Measurements from ENCODE around the gene RNF149.
"Not testable (repeated sequence)": the region's sequence is repeated elsewhere in the genome, so short reads cannot be mapped to it uniquely, and the experiment has no call there.

RNF149 gene

GRCh38 chr2:101330253-101330933 is 21.9 kb upstream of the RNF149 start:
- no peak for DNase-seq

GRCh38 chr2:101329026-101329425 is 20.5 kb upstream of the RNF149 start:
- no peak for DNase-seq

GRCh38 chr2:101328474-101329007 is 20.0 kb upstream of the RNF149 start:
- DNase-seq = peak; percentile 86

GRCh38 chr2:101327863-101328394 is 19.4 kb upstream of the RNF149 start:
- no peak for DNase-seq

GRCh38 chr2:101325425-101325824 is 16.9 kb upstream of the RNF149 start:
- DNase-seq = no peak

GRCh38 chr2:101316568-101316967 is 8.1 kb upstream of the RNF149 start:
- not testable (repeated sequence) for DNase-seq

GRCh38 chr2:101311696-101312017 is 3.2 kb upstream of the RNF149 start:
- no peak for DNase-seq

- no peak for DNase-seq
Measured at GRCh38 chr2:101310834-101311695, 2.6 kb upstream of the RNF149 start.

- DNase-seq = no peak
Measured at GRCh38 chr2:101310090-101310833, 1.8 kb upstream of the RNF149 start.

GRCh38 chr2:101307950-101308431 is 510 bp downstream of the RNF149 start:
- peak; percentile 23 for DNase-seq

- DNase-seq = peak; percentile 66
Measured at GRCh38 chr2:101307503-101307902, 998 bp downstream of the RNF149 start.

GRCh38 chr2:101306410-101306809 is 2.1 kb downstream of the RNF149 start:
- peak; percentile 15 for DNase-seq

GRCh38 chr2:101305492-101306078 is 2.9 kb downstream of the RNF149 start:
- peak; percentile 33 for DNase-seq

GRCh38 chr2:101305035-101305434 is 3.5 kb downstream of the RNF149 start:
- peak; percentile 63 for DNase-seq

GRCh38 chr2:101303688-101304087 is 4.8 kb downstream of the RNF149 start:
- no peak for DNase-seq

GRCh38 chr2:101302016-101302415 is 6.5 kb downstream of the RNF149 start:
- no peak for DNase-seq

GRCh38 chr2:101300836-101301235 is 7.7 kb downstream of the RNF149 start:
- DNase-seq = no peak

- no peak for DNase-seq
Measured at GRCh38 chr2:101300164-101300563, 8.3 kb downstream of the RNF149 start.

- DNase-seq = no peak
Measured at GRCh38 chr2:101299604-101300003, 8.9 kb downstream of the RNF149 start.

GRCh38 chr2:101297383-101297782 is 11.1 kb downstream of the RNF149 start:
- no peak for DNase-seq

- DNase-seq = no peak
Measured at GRCh38 chr2:101296371-101296770, 12.1 kb downstream of the RNF149 start.

GRCh38 chr2:101295895-101296294 is 12.6 kb downstream of the RNF149 start:
- no peak for DNase-seq

- no peak for DNase-seq
Measured at GRCh38 chr2:101294861-101295260, 13.6 kb downstream of the RNF149 start.
